Measurements from ENCODE around the gene TOPBP1.
"Not testable (repeated sequence)": the region's sequence is repeated elsewhere in the genome, so short reads cannot be mapped to it uniquely, and the experiment has no call there.

The TOPBP1 gene

DNA sequence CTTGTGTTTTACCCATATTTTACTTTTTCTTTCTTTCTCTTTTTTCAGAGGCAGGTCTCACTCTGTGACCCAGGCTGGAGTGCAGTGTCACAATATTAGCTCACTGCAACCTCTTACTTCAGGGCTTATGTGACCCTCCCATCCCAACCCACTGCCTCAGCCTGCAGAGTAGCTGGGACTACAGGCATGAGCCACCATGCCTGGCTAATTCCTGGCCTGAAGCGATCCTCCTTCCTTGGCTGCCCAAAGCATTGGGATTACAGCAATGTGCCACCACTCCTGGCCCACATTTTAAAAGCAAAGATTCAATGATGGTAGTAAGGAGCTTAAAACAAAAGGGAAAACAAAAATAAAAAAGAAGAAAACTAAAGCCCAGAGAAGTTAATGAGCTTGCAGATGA is 99.4 kb downstream of the TOPBP1 start:
- TF ChIP-seq POLR2AphosphoS5 (IDR thresholded peaks at IDR 0.05; ENCODE audit: borderline replicate concordance, low read depth, low read length): no peak
- TF ChIP-seq EZH2 (IDR thresholded peaks at IDR 0.05): no peak
- TF ChIP-seq FOXP2 (optimal IDR thresholded peaks at IDR 0.05; ENCODE audit: control extremely low read depth, extremely low read length, insufficient read depth): no peak
- Histone ChIP-seq H3K36me3 (ENCODE audit: insufficient read depth, low read length) (no peaks in the 10 kb centered on the region), H3K27ac (no peak overlapping the region), H3K9ac (ENCODE audit: insufficient read length) (no peak overlapping the region), H3K4me3 (no peak overlapping the region), H3K9me3 (ENCODE audit: low read depth, low read length) (no peaks in the 10 kb centered on the region)
- no peak for DNase-seq (ENCODE audit: low read depth, low spot score)

DNA sequence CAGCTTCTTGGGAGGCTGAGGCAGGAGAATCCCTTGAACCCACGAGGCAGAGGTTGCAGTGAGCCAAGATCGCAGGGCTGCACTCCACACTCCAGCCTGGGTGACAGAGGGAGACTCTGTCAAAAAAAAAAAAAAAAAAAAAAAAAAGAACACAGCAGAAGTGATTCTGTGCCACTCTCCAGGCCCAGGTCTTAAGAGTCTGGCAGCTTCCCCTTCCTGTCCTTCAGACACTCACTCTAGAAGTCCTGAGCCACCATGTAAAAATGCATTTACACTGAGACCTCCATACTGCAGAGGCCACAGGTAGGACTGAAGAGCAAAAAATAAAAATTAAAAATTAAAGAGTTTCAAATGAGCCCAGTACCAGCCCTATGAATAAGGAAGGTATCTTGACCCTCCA is 100.1 kb downstream of the TOPBP1 start:
- TF ChIP-seq FOXP2 (optimal IDR thresholded peaks at IDR 0.05; ENCODE audit: control extremely low read depth, extremely low read length, insufficient read depth) (no peak), EZH2 (IDR thresholded peaks at IDR 0.05) (no peak), POLR2AphosphoS5 (IDR thresholded peaks at IDR 0.05; ENCODE audit: borderline replicate concordance, low read depth, low read length) (no peak)

DNA sequence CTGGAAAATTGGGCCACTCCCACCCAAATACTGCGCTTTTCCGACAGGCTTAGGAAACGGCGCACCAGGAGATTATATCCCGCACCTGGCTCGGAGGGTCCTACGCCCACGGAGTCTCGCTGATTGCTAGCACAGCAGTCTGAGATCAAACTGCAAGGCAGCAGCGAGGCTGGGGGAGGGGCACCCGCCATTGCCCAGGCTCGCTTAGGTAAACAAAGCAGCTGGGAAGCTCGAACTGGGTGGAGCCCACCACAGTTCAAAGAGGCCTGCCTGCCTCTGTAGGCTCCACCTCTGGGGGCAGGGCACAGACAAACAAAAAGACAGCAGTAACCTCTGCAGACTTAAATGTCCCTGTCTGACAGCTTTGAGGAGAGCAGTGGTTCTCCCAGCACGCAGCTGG is 110.2 kb downstream of the TOPBP1 start:
- not testable (repeated sequence) for H3K9me3 ChIP-seq (ENCODE audit: low read depth, low read length)

More for the DNA sequence above, 100.1 kb downstream of the TOPBP1 start:
- no peaks in the 10 kb centered on the region for H3K9me3 ChIP-seq (ENCODE audit: low read depth, low read length)
- H3K9ac ChIP-seq (ENCODE audit: insufficient read length): no peak overlapping the region
- no peaks in the 10 kb centered on the region for H3K36me3 ChIP-seq (ENCODE audit: insufficient read depth, low read length)
- DNase-seq (ENCODE audit: low read depth, low spot score): no peak
- no peak overlapping the region for H3K4me3 ChIP-seq
- H3K27ac ChIP-seq: no peak overlapping the region

More for the DNA sequence above, 110.2 kb downstream of the TOPBP1 start:
- not testable (repeated sequence) for H3K9ac ChIP-seq (ENCODE audit: insufficient read length); H3K36me3 ChIP-seq (ENCODE audit: insufficient read depth, low read length); H3K27ac ChIP-seq; H3K4me3 ChIP-seq; DNase-seq (ENCODE audit: low read depth, low spot score)
